Measurements from ENCODE around the gene ZIC5.

ZIC5 gene

GRCh38 chr13:99969453-99969918, 2.1 kb downstream of the ZIC5 start:
- peak overlapping the region; percentile 83 for H3K27ac Mint-ChIP-seq
- no peak for TF ChIP-seq CTCF (IDR thresholded peaks at IDR 0.05)
- H3K4me3 Mint-ChIP-seq = peak overlapping the region; percentile 95
- DNase-seq = peak; percentile 61
- H3K9me3 Mint-ChIP-seq = no peaks in the 10 kb centered on the region
- peaks cover 75% of the 10 kb centered on the region for H3K27me3 Mint-ChIP-seq (ENCODE audit: low read depth, poor library complexity)
- no peaks in the 10 kb centered on the region for H3K36me3 Mint-ChIP-seq (ENCODE audit: low read depth)
- H3K4me1 Mint-ChIP-seq = peaks cover 40% of the 10 kb centered on the region

- peaks cover 72% of the 10 kb centered on the region for H3K27me3 Mint-ChIP-seq (ENCODE audit: low read depth, poor library complexity)
Observed at GRCh38 chr13:99968521-99969452, 2.8 kb downstream of the ZIC5 start.

GRCh38 chr13:99967869-99968520, 3.6 kb downstream of the ZIC5 start:
- Mint-ChIP-seq H3K4me3 (peak overlapping the region; percentile 81), H3K36me3 (ENCODE audit: low read depth) (no peaks in the 10 kb centered on the region), H3K27ac (no peak overlapping the region), H3K9me3 (no peaks in the 10 kb centered on the region), H3K27me3 (ENCODE audit: low read depth, poor library complexity) (peaks cover 67% of the 10 kb centered on the region), H3K4me1 (peaks cover 42% of the 10 kb centered on the region)
- TF ChIP-seq CTCF (IDR thresholded peaks at IDR 0.05) = no peak
- no peak for DNase-seq

More at GRCh38 chr13:99968521-99969452, 2.8 kb downstream of the ZIC5 start:
- Mint-ChIP-seq H3K9me3 (no peaks in the 10 kb centered on the region), H3K4me1 (peaks cover 42% of the 10 kb centered on the region), H3K4me3 (peak overlapping the region; percentile 95), H3K36me3 (ENCODE audit: low read depth) (no peaks in the 10 kb centered on the region), H3K27ac (peak overlapping the region; percentile 83)
- peak; percentile 67 for DNase-seq
- no peak for TF ChIP-seq CTCF (IDR thresholded peaks at IDR 0.05)

- Mint-ChIP-seq H3K27ac (no peak overlapping the region), H3K27me3 (ENCODE audit: low read depth, poor library complexity) (peaks cover 67% of the 10 kb centered on the region), H3K9me3 (no peaks in the 10 kb centered on the region), H3K36me3 (ENCODE audit: low read depth) (no peaks in the 10 kb centered on the region), H3K4me1 (peaks cover 41% of the 10 kb centered on the region), H3K4me3 (peak overlapping the region; percentile 81)
- no peak for TF ChIP-seq CTCF (IDR thresholded peaks at IDR 0.05)
- DNase-seq = no peak
Observed at GRCh38 chr13:99967498-99967868, 4.1 kb downstream of the ZIC5 start.

GRCh38 chr13:99966064-99966805, 5.3 kb downstream of the ZIC5 start:
- Mint-ChIP-seq H3K27me3 (ENCODE audit: low read depth, poor library complexity) (peaks cover 67% of the 10 kb centered on the region), H3K36me3 (ENCODE audit: low read depth) (no peaks in the 10 kb centered on the region), H3K9me3 (no peaks in the 10 kb centered on the region)

More at GRCh38 chr13:99966064-99966805, 5.3 kb downstream of the ZIC5 start:
- no peak for TF ChIP-seq CTCF (IDR thresholded peaks at IDR 0.05)
- Mint-ChIP-seq H3K4me3 (peak overlapping the region; percentile 17), H3K4me1 (peaks cover 42% of the 10 kb centered on the region), H3K27ac (no peak overlapping the region)
- no peak for DNase-seq

All from nephron progenitor cell (in vitro differentiated cells).